H9 (cell line): ENCODE data around the gene STIM2. TPM values are rescaled to one million over a fixed set of nuclear protein-coding genes. Genes with fewer than 3 reads are reported as not detected.

Source experiments
- DNase-seq: peaks from one replicate; pipeline ENCODE4 v3.0.0-alpha.2; 2017
- H2AFZ ChIP-seq: one replicate; pipeline ENCODE4 v1.6.1; 2013; ENCODE audit warnings: mild to moderate bottlenecking, low read length, control low read depth, moderate library complexity
- H2AK5ac ChIP-seq: 2 replicates; pipeline ENCODE4 v1.6.1; 2013; ENCODE audit warnings: low read length, control low read depth, mixed read lengths; ENCODE audit not compliant: insufficient read length
- H2BK120ac ChIP-seq: one replicate; pipeline ENCODE4 v1.6.1; 2013; ENCODE audit warnings: low read depth, mild to moderate bottlenecking, low read length, control low read depth, inconsistent platforms; ENCODE audit not compliant: poor library complexity, severe bottlenecking
- H2BK12ac ChIP-seq: 2 replicates; pipeline ENCODE4 v1.6.1; 2013; ENCODE audit warnings: low read length, control low read depth, mixed read lengths, low read depth; ENCODE audit not compliant: insufficient read length
- H2BK15ac ChIP-seq: 2 replicates; pipeline ENCODE4 v1.6.1; 2013; ENCODE audit warnings: low read depth, low read length, control low read depth
- H2BK20ac ChIP-seq: one replicate; pipeline ENCODE4 v1.6.1; 2013; ENCODE audit warnings: low read depth, mild to moderate bottlenecking, low read length, control low read depth, inconsistent platforms; ENCODE audit not compliant: poor library complexity, severe bottlenecking
- H2BK5ac ChIP-seq: 2 replicates; pipeline ENCODE4 v1.6.1; 2013; ENCODE audit warnings: low read length, control low read depth, mixed read lengths; ENCODE audit not compliant: insufficient read length
- H3K14ac ChIP-seq: 2 replicates; pipeline ENCODE4 v1.6.1; 2013; ENCODE audit warnings: low read length, control low read depth; ENCODE audit not compliant: insufficient read depth
- H3K18ac ChIP-seq: 2 replicates; pipeline ENCODE4 v1.6.1; 2013; ENCODE audit warnings: low read depth, mild to moderate bottlenecking, mixed read lengths, low read length, control low read depth; ENCODE audit not compliant: insufficient read length
- H3K23ac ChIP-seq: 2 replicates; pipeline ENCODE4 v1.6.1; 2013; ENCODE audit warnings: low read length, control low read depth, mixed read lengths, low read depth; ENCODE audit not compliant: insufficient read length
- H3K23me2 ChIP-seq: 2 replicates; pipeline ENCODE4 v1.6.1; 2013; ENCODE audit warnings: low read depth, mild to moderate bottlenecking, mixed read lengths, low read length, control low read depth; ENCODE audit not compliant: insufficient read length, poor library complexity, severe bottlenecking
- H3K27ac ChIP-seq: 2 replicates; pipeline ENCODE4 v1.5.1; 2013; ENCODE audit warnings: low read length, control low read depth, mixed read lengths, low read depth; ENCODE audit not compliant: insufficient read length
- H3K27me3 ChIP-seq: 2 replicates; pipeline ENCODE4 v1.6.1; 2013; ENCODE audit warnings: low read length, control low read depth, inconsistent platforms; ENCODE audit not compliant: insufficient read depth
- H3K4ac ChIP-seq: 2 replicates; pipeline ENCODE4 v1.6.1; 2013; ENCODE audit warnings: low read depth, mild to moderate bottlenecking, control low read depth, inconsistent platforms, low read length, moderate library complexity
- H3K4me1 ChIP-seq: 2 replicates; pipeline ENCODE4 v1.6.1; 2013; ENCODE audit warnings: low read length, control low read depth, inconsistent platforms; ENCODE audit not compliant: insufficient read depth
- H3K4me2 ChIP-seq: 2 replicates; pipeline ENCODE4 v1.6.1; 2013; ENCODE audit warnings: low read length, control low read depth, mixed read lengths; ENCODE audit not compliant: insufficient read length, insufficient read depth
- H3K56ac ChIP-seq: 2 replicates; pipeline ENCODE4 v1.6.1; 2013; ENCODE audit warnings: low read depth, mild to moderate bottlenecking, mixed read lengths, low read length, control low read depth; ENCODE audit not compliant: insufficient read length
- H3K79me1 ChIP-seq: 2 replicates; pipeline ENCODE4 v1.6.1; 2013; ENCODE audit warnings: low read depth, mild to moderate bottlenecking, moderate library complexity, low read length, control low read depth, inconsistent platforms; ENCODE audit not compliant: insufficient read depth, poor library complexity, severe bottlenecking
- H3K79me2 ChIP-seq: 2 replicates; pipeline ENCODE4 v1.6.1; 2013; ENCODE audit warnings: low read length, control low read depth, inconsistent platforms; ENCODE audit not compliant: insufficient read depth
- H3K9ac ChIP-seq: 2 replicates; pipeline ENCODE4 v1.6.1; 2013; ENCODE audit warnings: low read length, control low read depth, mixed read lengths; ENCODE audit not compliant: insufficient read length; ENCODE audit errors: extremely low read depth
- H3K9me3 ChIP-seq: one replicate; pipeline ENCODE4 v1.6.1; 2013; ENCODE audit warnings: low read depth, low read length, inconsistent platforms; ENCODE audit not compliant: control insufficient read depth
- H3T11ph ChIP-seq: one replicate; pipeline ENCODE4 v1.6.1; 2013; ENCODE audit warnings: mild to moderate bottlenecking, low read length, control low read depth, inconsistent platforms
- H4K20me1 ChIP-seq: one replicate; pipeline ENCODE4 v1.6.1; 2013; ENCODE audit not compliant: control insufficient read depth, insufficient read length, insufficient read depth
- H4K5ac ChIP-seq: 2 replicates; pipeline ENCODE4 v1.6.1; 2013; ENCODE audit warnings: low read depth, mild to moderate bottlenecking, mixed read lengths, low read length, control low read depth; ENCODE audit not compliant: insufficient read length
- H4K8ac ChIP-seq: replicated peaks from 2 replicates; pipeline ENCODE4 v1.6.1; 2013; ENCODE audit warnings: low read length, control low read depth, mixed read lengths, low read depth; ENCODE audit not compliant: insufficient read length
- H4K91ac ChIP-seq: 2 replicates; pipeline ENCODE4 v1.6.1; 2013; ENCODE audit warnings: low read depth, mild to moderate bottlenecking, moderate library complexity, mixed read lengths, low read length, control low read depth; ENCODE audit not compliant: insufficient read length
- H3K27ac Mint-ChIP-seq, 3 experiments: 2 replicates in 2 of 3; 3 replicates in 1 of 3; pipeline ENCODE4 v1.8.0; 2020 to 2021; ENCODE audit warnings: mixed read lengths in 3 of 3, mild to moderate bottlenecking in 1 of 3, moderate library complexity in 1 of 3
- H3K27me3 Mint-ChIP-seq: 2 replicates; pipeline ENCODE4 v1.8.0; 2021; ENCODE audit warnings: low read depth, mild to moderate bottlenecking, moderate library complexity, mixed read lengths
- H3K36me3 Mint-ChIP-seq, 3 experiments: 2 replicates in 2 of 3; 3 replicates in 1 of 3; pipeline ENCODE4 v1.8.0; 2020 to 2021; ENCODE audit warnings: low read depth in 3 of 3, mixed read lengths in 3 of 3; ENCODE audit not compliant: insufficient read depth in 1 of 3
- H3K4me1 Mint-ChIP-seq, 2 experiments: 2 replicates each; pipeline ENCODE4 v1.8.0; 2020; ENCODE audit warnings: mixed read lengths in 2 of 2
- H3K4me3 Mint-ChIP-seq, 2 experiments: 2 replicates in 1 of 2; 3 replicates in 1 of 2; pipeline ENCODE4 v1.8.0; 2020 to 2021; ENCODE audit warnings: mild to moderate bottlenecking in 2 of 2, mixed read lengths in 2 of 2, moderate library complexity in 1 of 2
- H3K9me3 Mint-ChIP-seq, 2 experiments: 2 replicates in 1 of 2; 3 replicates in 1 of 2; pipeline ENCODE4 v1.8.0; 2020; ENCODE audit warnings: mild to moderate bottlenecking in 2 of 2, mixed read lengths in 2 of 2, moderate library complexity in 1 of 2
- CTCF ChIP-seq: fragments of 200-600 bp; sonication (generic); conservative IDR thresholded peaks from 3 replicates; pipeline ENCODE4 v1.8.0; 2021; ENCODE audit warnings: antibody characterized with exemption, mild to moderate bottlenecking
- WGBS: extraction: QIAGEN DNeasy Blood & Tissue Kit; methylation state at CpG from one replicate; pipeline ENCODE4 v1.1.7; 2013; ENCODE audit warnings: missing lambda C conversion rate, low lambda C conversion rate, mixed read lengths; ENCODE audit not compliant: insufficient read length; ENCODE audit errors: extremely low coverage; 5-methylcytosine and 5-hydroxymethylcytosine counted together
- total RNA-seq: library from RNA; stranded (reverse); gene quantifications from 2 replicates; pipeline ENCODE4 v1.2.1, GENCODE V29; 2021

The STIM2 gene
- total RNA-seq, 1 experiment from 2014 or later: 26.2 TPM

DNA sequence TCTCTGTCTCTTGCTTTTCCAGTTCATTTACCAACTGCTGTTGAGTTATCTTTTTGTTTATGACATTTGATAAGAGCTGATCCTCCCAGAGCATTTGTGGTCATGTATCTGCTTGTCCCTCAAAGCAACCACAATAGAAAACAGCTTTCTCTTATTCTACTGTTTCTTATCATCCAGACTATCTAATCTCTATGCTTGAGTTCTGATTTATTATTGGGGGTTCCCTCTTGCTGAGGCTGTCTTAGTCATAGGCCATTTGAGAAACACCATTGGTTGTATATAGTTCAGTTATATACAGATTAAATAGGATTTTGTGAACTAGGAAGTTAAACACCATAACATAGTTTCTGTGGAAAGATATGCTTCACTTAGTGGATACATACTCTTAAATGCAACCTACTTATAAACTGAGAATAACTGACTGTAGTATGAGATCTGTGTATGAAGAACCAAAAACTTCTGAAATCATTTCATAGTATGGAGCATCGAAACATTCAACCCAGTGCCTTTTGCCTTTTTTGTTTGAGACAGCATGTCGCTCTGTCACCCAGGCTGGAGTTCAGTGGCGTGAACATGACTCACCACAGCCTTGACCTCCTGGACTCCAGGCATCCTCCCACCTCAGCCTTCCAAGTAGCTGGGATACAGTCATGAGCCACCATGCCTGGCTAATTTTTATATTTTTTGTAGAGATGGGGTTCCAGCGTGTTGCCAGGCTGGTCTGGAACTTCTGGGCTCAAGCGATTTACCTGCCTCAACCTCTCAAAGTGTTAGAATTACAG is 75.8 kb downstream of the STIM2 start:
- Histone ChIP-seq H2BK15ac (no peak overlapping the region), H3K18ac (no peak overlapping the region), H3T11ph (no peak overlapping the region), H2AK5ac (no peak overlapping the region), H4K20me1 (no peaks in the 10 kb centered on the region), H3K4me2 (no peak overlapping the region), H3K23me2 (no peaks in the 10 kb centered on the region), H3K23ac (no peak overlapping the region), H3K4ac (no peak overlapping the region), H3K27me3 (no peaks in the 10 kb centered on the region), H2AFZ (no peak overlapping the region), H2BK20ac (no peak overlapping the region), H4K8ac (no peak overlapping the region), H2BK12ac (no peak overlapping the region), H3K4me1 (peaks cover 6% of the 10 kb centered on the region; the same call in 1 of the 2 replicates), H3K14ac (no peak overlapping the region), H3K9me3 (no peaks in the 10 kb centered on the region), H2BK120ac (no peak overlapping the region), H2BK5ac (no peak overlapping the region), H3K79me1 (no peaks in the 10 kb centered on the region), H4K91ac (no peak overlapping the region), H3K56ac (no peak overlapping the region), H4K5ac (no peak overlapping the region), H3K79me2 (0 out of 2 replicates have a peak, but pooled peaks cover 2% of the 10 kb centered on the region), H3K9ac (no peak overlapping the region), H3K27ac (no peak overlapping the region)
- no CpG with 5 or more reads among the region's 5 CpGs for WGBS
- no peak for TF ChIP-seq CTCF
- H3K27me3 Mint-ChIP-seq: no peaks in the 10 kb centered on the region
- H3K9me3 Mint-ChIP-seq: no peaks in the 10 kb centered on the region
- no peaks in the 10 kb centered on the region; a peak in 1 of 7 replicates for H3K36me3 Mint-ChIP-seq
- DNase-seq: no peak
- no peak overlapping the region for H3K4me3 Mint-ChIP-seq
- H3K27ac Mint-ChIP-seq: no peak overlapping the region
- peaks cover 17 to 23% of the 10 kb centered on the region in 2 experiments for H3K4me1 Mint-ChIP-seq
